Coronary artery (tissue), 2 donors: ENCODE data around the gene TMEM126A.

ENCODE experiments used
- DNase-seq: peaks from one replicate; pipeline ENCODE4 v3.0.0-alpha.2; 2017; ENCODE audit warnings: low spot score
- H3K27ac ChIP-seq, 2 donors: fragments of 200-600 bp; sonication (generic); one replicate each; pipeline ENCODE4 v1.5.1; 2016 to 2019
- H3K4me3 ChIP-seq: fragments of 200-600 bp; sonication (generic); 2 replicates; pipeline ENCODE4 v1.5.1; 2016; ENCODE audit warnings: mild to moderate bottlenecking, moderate library complexity
- CTCF ChIP-seq: fragments of 200-600 bp; sonication (generic); IDR thresholded peaks from one replicate; pipeline ENCODE4 v1.5.1; 2019; ENCODE audit warnings: antibody characterized with exemption

Gene TMEM126A

DNA sequence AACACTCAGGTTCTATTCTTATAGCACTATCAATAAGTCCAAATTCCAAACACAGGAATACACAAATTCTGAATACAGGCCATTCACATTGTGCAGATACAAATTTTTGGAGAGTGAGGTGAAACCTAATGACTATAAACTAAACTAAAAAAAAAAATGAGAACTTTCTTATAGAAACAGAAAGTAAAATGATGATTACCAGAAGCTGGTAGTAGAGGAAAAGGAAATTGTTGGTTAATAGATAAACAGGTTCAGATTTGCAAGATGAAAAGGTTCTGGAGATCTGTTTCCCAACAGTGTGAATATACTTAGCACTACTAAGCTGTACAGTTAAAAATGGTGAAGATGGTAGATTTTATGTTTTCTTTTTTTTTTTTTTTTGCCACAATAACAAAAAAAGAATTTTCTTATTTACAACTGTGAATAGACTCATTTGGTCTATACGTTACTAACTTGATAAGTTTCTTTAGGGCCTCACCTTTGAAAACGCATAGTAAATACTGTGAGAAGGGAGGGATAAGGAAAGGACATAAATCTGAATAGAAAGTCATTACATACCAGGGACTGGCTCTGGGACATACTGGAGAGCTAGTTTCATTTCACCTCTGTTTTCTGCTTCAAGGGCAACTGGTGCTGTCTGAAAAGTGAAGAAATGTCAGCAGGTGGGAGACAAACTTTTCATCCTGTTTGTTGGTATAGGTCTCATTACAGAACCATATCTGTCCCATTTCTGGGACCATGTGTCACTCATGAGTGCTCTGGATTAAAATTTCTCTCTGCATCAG is 52.4 kb downstream of the TMEM126A start:
- no peak for TF ChIP-seq CTCF
- Histone ChIP-seq H3K27ac (no peak overlapping the region), H3K4me3 (no peak overlapping the region)
- no peak for DNase-seq

DNA sequence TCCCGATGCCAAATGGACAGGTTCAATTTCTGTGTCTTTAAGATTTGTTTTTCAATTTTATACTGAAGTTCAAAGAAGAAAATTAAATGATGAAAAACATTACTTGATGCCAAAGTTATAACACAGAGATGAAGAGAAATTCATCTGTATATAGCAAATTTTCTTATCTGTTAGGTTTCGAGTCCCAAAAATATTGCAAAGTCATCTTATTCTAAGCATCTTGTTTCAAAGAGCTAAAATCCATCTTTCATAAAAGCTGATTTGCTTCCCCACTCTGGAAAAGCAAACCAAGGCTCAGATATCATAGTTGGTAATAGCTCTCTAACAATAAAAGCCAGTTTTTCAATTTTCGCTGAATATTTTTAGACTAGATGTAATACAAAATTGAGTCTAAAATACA is 57.2 kb downstream of the TMEM126A start:
- no peak for DNase-seq
- no peak overlapping the region for H3K4me3 ChIP-seq
- H3K27ac ChIP-seq = peak overlapping the region in 1 of 2 donors; percentile 12
- TF ChIP-seq CTCF = no peak

DNA sequence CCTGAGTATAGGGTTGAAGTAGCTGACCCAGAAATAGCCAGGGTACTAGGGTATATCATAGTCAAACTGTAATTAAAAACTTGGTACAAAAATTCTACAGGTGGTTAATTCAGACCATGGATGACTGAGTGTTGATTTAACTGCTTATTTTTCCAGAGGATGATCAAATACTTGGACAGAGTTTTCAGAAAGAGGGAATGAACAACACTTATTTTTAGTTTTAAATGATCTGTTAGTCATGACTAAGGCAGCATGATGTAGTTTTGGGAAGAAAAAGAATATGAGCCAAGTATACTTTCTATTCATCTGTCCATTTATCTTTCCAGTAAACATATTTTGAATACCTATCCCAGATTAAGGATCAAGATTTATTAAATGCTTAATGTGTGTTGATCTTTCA is 58.0 kb downstream of the TMEM126A start:
- peak overlapping the region; percentile 12 to 49 for H3K27ac ChIP-seq
- H3K4me3 ChIP-seq = no peak overlapping the region
- DNase-seq = no peak
- no peak for TF ChIP-seq CTCF
